NCI-H748 (cell line): ENCODE data around the gene SUSD3.

Experiments
- DNase-seq: peaks from one replicate; lab custom pipeline; 2025; ENCODE audit not compliant: unreplicated experiment; lab: John Stamatoyannopoulos, UW

SUSD3 gene

GRCh38 chr9:93072383-93072795, 13.9 kb downstream of the SUSD3 start:
- peak; percentile 17 for DNase-seq

GRCh38 chr9:93076101-93076791, 17.7 kb downstream of the SUSD3 start:
- DNase-seq = no peak

GRCh38 chr9:93076792-93077128, 18.3 kb downstream of the SUSD3 start:
- no peak for DNase-seq

- DNase-seq = no peak
Measured at GRCh38 chr9:93077367-93077766, 18.9 kb downstream of the SUSD3 start.

- DNase-seq = no peak
Measured at GRCh38 chr9:93077811-93078210, 19.3 kb downstream of the SUSD3 start.

GRCh38 chr9:93079371-93079770, 20.9 kb downstream of the SUSD3 start:
- no peak for DNase-seq

- DNase-seq = no peak
Measured at GRCh38 chr9:93080406-93080805, 21.9 kb downstream of the SUSD3 start.

GRCh38 chr9:93081081-93081529, 22.6 kb downstream of the SUSD3 start:
- no peak for DNase-seq

GRCh38 chr9:93081931-93082330, 23.4 kb downstream of the SUSD3 start:
- no peak for DNase-seq

- no peak for DNase-seq
Measured at GRCh38 chr9:93082841-93083411, 24.4 kb downstream of the SUSD3 start.

GRCh38 chr9:93083592-93084470, 25.3 kb downstream of the SUSD3 start:
- no peak for DNase-seq

GRCh38 chr9:93084471-93084881, 26.0 kb downstream of the SUSD3 start:
- DNase-seq = no peak

GRCh38 chr9:93085676-93086075, 27.2 kb downstream of the SUSD3 start:
- no peak for DNase-seq

GRCh38 chr9:93086447-93087224, 28.1 kb downstream of the SUSD3 start:
- no peak for DNase-seq

GRCh38 chr9:93087971-93088655, 29.6 kb downstream of the SUSD3 start:
- no peak for DNase-seq

GRCh38 chr9:93088656-93089015, 30.1 kb downstream of the SUSD3 start:
- DNase-seq = no peak

- no peak for DNase-seq
Measured at GRCh38 chr9:93089024-93089423, 30.5 kb downstream of the SUSD3 start.

- DNase-seq = no peak
Measured at GRCh38 chr9:93089481-93089991, 31.0 kb downstream of the SUSD3 start.

GRCh38 chr9:93090091-93090655, 31.7 kb downstream of the SUSD3 start:
- DNase-seq = no peak

GRCh38 chr9:93091056-93091452, 32.6 kb downstream of the SUSD3 start:
- DNase-seq = no peak
